H9 (cell line): ENCODE results near the gene CD19. TPM values are rescaled to one million over a fixed set of nuclear protein-coding genes. Genes with fewer than 3 reads are reported as not detected.

Source experiments
- DNase-seq: peaks from one replicate; pipeline ENCODE4 v3.0.0-alpha.2; 2017
- H2AFZ ChIP-seq: one replicate; pipeline ENCODE4 v1.6.1; 2013; ENCODE audit warnings: mild to moderate bottlenecking, low read length, control low read depth, moderate library complexity
- H2AK5ac ChIP-seq: 2 replicates; pipeline ENCODE4 v1.6.1; 2013; ENCODE audit warnings: low read length, control low read depth, mixed read lengths; ENCODE audit not compliant: insufficient read length
- H2BK120ac ChIP-seq: one replicate; pipeline ENCODE4 v1.6.1; 2013; ENCODE audit warnings: low read depth, mild to moderate bottlenecking, low read length, control low read depth, inconsistent platforms; ENCODE audit not compliant: poor library complexity, severe bottlenecking
- H2BK12ac ChIP-seq: 2 replicates; pipeline ENCODE4 v1.6.1; 2013; ENCODE audit warnings: low read length, control low read depth, mixed read lengths, low read depth; ENCODE audit not compliant: insufficient read length
- H2BK15ac ChIP-seq: 2 replicates; pipeline ENCODE4 v1.6.1; 2013; ENCODE audit warnings: low read depth, low read length, control low read depth
- H2BK20ac ChIP-seq: one replicate; pipeline ENCODE4 v1.6.1; 2013; ENCODE audit warnings: low read depth, mild to moderate bottlenecking, low read length, control low read depth, inconsistent platforms; ENCODE audit not compliant: poor library complexity, severe bottlenecking
- H2BK5ac ChIP-seq: 2 replicates; pipeline ENCODE4 v1.6.1; 2013; ENCODE audit warnings: low read length, control low read depth, mixed read lengths; ENCODE audit not compliant: insufficient read length
- H3K14ac ChIP-seq: 2 replicates; pipeline ENCODE4 v1.6.1; 2013; ENCODE audit warnings: low read length, control low read depth; ENCODE audit not compliant: insufficient read depth
- H3K18ac ChIP-seq: 2 replicates; pipeline ENCODE4 v1.6.1; 2013; ENCODE audit warnings: low read depth, mild to moderate bottlenecking, mixed read lengths, low read length, control low read depth; ENCODE audit not compliant: insufficient read length
- H3K23ac ChIP-seq: 2 replicates; pipeline ENCODE4 v1.6.1; 2013; ENCODE audit warnings: low read length, control low read depth, mixed read lengths, low read depth; ENCODE audit not compliant: insufficient read length
- H3K23me2 ChIP-seq: 2 replicates; pipeline ENCODE4 v1.6.1; 2013; ENCODE audit warnings: low read depth, mild to moderate bottlenecking, mixed read lengths, low read length, control low read depth; ENCODE audit not compliant: insufficient read length, poor library complexity, severe bottlenecking
- H3K27ac ChIP-seq: 2 replicates; pipeline ENCODE4 v1.5.1; 2013; ENCODE audit warnings: low read length, control low read depth, mixed read lengths, low read depth; ENCODE audit not compliant: insufficient read length
- H3K27me3 ChIP-seq: 2 replicates; pipeline ENCODE4 v1.6.1; 2013; ENCODE audit warnings: low read length, control low read depth, inconsistent platforms; ENCODE audit not compliant: insufficient read depth
- H3K4ac ChIP-seq: 2 replicates; pipeline ENCODE4 v1.6.1; 2013; ENCODE audit warnings: low read depth, mild to moderate bottlenecking, control low read depth, inconsistent platforms, low read length, moderate library complexity
- H3K4me1 ChIP-seq: 2 replicates; pipeline ENCODE4 v1.6.1; 2013; ENCODE audit warnings: low read length, control low read depth, inconsistent platforms; ENCODE audit not compliant: insufficient read depth
- H3K4me2 ChIP-seq: 2 replicates; pipeline ENCODE4 v1.6.1; 2013; ENCODE audit warnings: low read length, control low read depth, mixed read lengths; ENCODE audit not compliant: insufficient read length, insufficient read depth
- H3K56ac ChIP-seq: 2 replicates; pipeline ENCODE4 v1.6.1; 2013; ENCODE audit warnings: low read depth, mild to moderate bottlenecking, mixed read lengths, low read length, control low read depth; ENCODE audit not compliant: insufficient read length
- H3K79me1 ChIP-seq: 2 replicates; pipeline ENCODE4 v1.6.1; 2013; ENCODE audit warnings: low read depth, mild to moderate bottlenecking, moderate library complexity, low read length, control low read depth, inconsistent platforms; ENCODE audit not compliant: insufficient read depth, poor library complexity, severe bottlenecking
- H3K79me2 ChIP-seq: 2 replicates; pipeline ENCODE4 v1.6.1; 2013; ENCODE audit warnings: low read length, control low read depth, inconsistent platforms; ENCODE audit not compliant: insufficient read depth
- H3K9ac ChIP-seq: 2 replicates; pipeline ENCODE4 v1.6.1; 2013; ENCODE audit warnings: low read length, control low read depth, mixed read lengths; ENCODE audit not compliant: insufficient read length; ENCODE audit errors: extremely low read depth
- H3K9me3 ChIP-seq: one replicate; pipeline ENCODE4 v1.6.1; 2013; ENCODE audit warnings: low read depth, low read length, inconsistent platforms; ENCODE audit not compliant: control insufficient read depth
- H3T11ph ChIP-seq: one replicate; pipeline ENCODE4 v1.6.1; 2013; ENCODE audit warnings: mild to moderate bottlenecking, low read length, control low read depth, inconsistent platforms
- H4K20me1 ChIP-seq: one replicate; pipeline ENCODE4 v1.6.1; 2013; ENCODE audit not compliant: control insufficient read depth, insufficient read length, insufficient read depth
- H4K5ac ChIP-seq: 2 replicates; pipeline ENCODE4 v1.6.1; 2013; ENCODE audit warnings: low read depth, mild to moderate bottlenecking, mixed read lengths, low read length, control low read depth; ENCODE audit not compliant: insufficient read length
- H4K8ac ChIP-seq: replicated peaks from 2 replicates; pipeline ENCODE4 v1.6.1; 2013; ENCODE audit warnings: low read length, control low read depth, mixed read lengths, low read depth; ENCODE audit not compliant: insufficient read length
- H4K91ac ChIP-seq: 2 replicates; pipeline ENCODE4 v1.6.1; 2013; ENCODE audit warnings: low read depth, mild to moderate bottlenecking, moderate library complexity, mixed read lengths, low read length, control low read depth; ENCODE audit not compliant: insufficient read length
- H3K27ac Mint-ChIP-seq, 3 experiments: 2 replicates in 2 of 3; 3 replicates in 1 of 3; pipeline ENCODE4 v1.8.0; 2020 to 2021; ENCODE audit warnings: mixed read lengths in 3 of 3, mild to moderate bottlenecking in 1 of 3, moderate library complexity in 1 of 3
- H3K27me3 Mint-ChIP-seq: 2 replicates; pipeline ENCODE4 v1.8.0; 2021; ENCODE audit warnings: low read depth, mild to moderate bottlenecking, moderate library complexity, mixed read lengths
- H3K36me3 Mint-ChIP-seq, 3 experiments: 2 replicates in 2 of 3; 3 replicates in 1 of 3; pipeline ENCODE4 v1.8.0; 2020 to 2021; ENCODE audit warnings: low read depth in 3 of 3, mixed read lengths in 3 of 3; ENCODE audit not compliant: insufficient read depth in 1 of 3
- H3K4me1 Mint-ChIP-seq, 2 experiments: 2 replicates each; pipeline ENCODE4 v1.8.0; 2020; ENCODE audit warnings: mixed read lengths in 2 of 2
- H3K4me3 Mint-ChIP-seq, 2 experiments: 2 replicates in 1 of 2; 3 replicates in 1 of 2; pipeline ENCODE4 v1.8.0; 2020 to 2021; ENCODE audit warnings: mild to moderate bottlenecking in 2 of 2, mixed read lengths in 2 of 2, moderate library complexity in 1 of 2
- H3K9me3 Mint-ChIP-seq, 2 experiments: 2 replicates in 1 of 2; 3 replicates in 1 of 2; pipeline ENCODE4 v1.8.0; 2020; ENCODE audit warnings: mild to moderate bottlenecking in 2 of 2, mixed read lengths in 2 of 2, moderate library complexity in 1 of 2
- CTCF ChIP-seq: fragments of 200-600 bp; sonication (generic); conservative IDR thresholded peaks from 3 replicates; pipeline ENCODE4 v1.8.0; 2021; ENCODE audit warnings: antibody characterized with exemption, mild to moderate bottlenecking
- WGBS: extraction: QIAGEN DNeasy Blood & Tissue Kit; methylation state at CpG from one replicate; pipeline ENCODE4 v1.1.7; 2013; ENCODE audit warnings: missing lambda C conversion rate, low lambda C conversion rate, mixed read lengths; ENCODE audit not compliant: insufficient read length; ENCODE audit errors: extremely low coverage; 5-methylcytosine and 5-hydroxymethylcytosine counted together
- total RNA-seq: library from RNA; stranded (reverse); gene quantifications from 2 replicates; pipeline ENCODE4 v1.2.1, GENCODE V29; 2021

Gene CD19
- total RNA-seq, 1 experiment from 2014 or later: 0.50 TPM

- H3K27me3 ChIP-seq: no peaks in the 10 kb centered on the region
- no peaks in the 10 kb centered on the region for H3K79me2 ChIP-seq
- no peak overlapping the region for H2AFZ ChIP-seq
- H3K79me1 ChIP-seq: no peaks in the 10 kb centered on the region
- no peak overlapping the region for H2BK20ac ChIP-seq
- H4K91ac ChIP-seq: no peak overlapping the region
- H2BK12ac ChIP-seq: no peak overlapping the region
- no peaks in the 10 kb centered on the region for H4K20me1 ChIP-seq
- no peaks in the 10 kb centered on the region for H3K9me3 Mint-ChIP-seq
- no peak overlapping the region for H4K8ac ChIP-seq
- no peak for DNase-seq
- 0 out of 2 replicates have a peak overlapping the region, but pooled peaks have one; percentile 1 for H3K14ac ChIP-seq
- no peaks in the 10 kb centered on the region for H3K9me3 ChIP-seq
- H2BK15ac ChIP-seq: no peak overlapping the region
- no peak overlapping the region for H3K56ac ChIP-seq
- peak overlapping the region; percentile 61 for H3K9ac ChIP-seq
- WGBS: no CpG with 5 or more reads among the region's 15 CpGs
- peak overlapping the region; percentile 97 to 98 (median 97) for H3K27ac Mint-ChIP-seq
- H3K27me3 Mint-ChIP-seq: no peaks in the 10 kb centered on the region
- peaks cover 11 to 15% of the 10 kb centered on the region in 2 experiments for H3K4me1 Mint-ChIP-seq
- peaks cover 12% of the 10 kb centered on the region for H3K23me2 ChIP-seq
- no peak overlapping the region for H3K27ac ChIP-seq
- no peak overlapping the region for H3K4ac ChIP-seq
- H2BK5ac ChIP-seq: no peak overlapping the region
- peaks cover 0 to 10% (median 10%) of the 10 kb centered on the region in 3 experiments; a peak in 6 of 7 replicates for H3K36me3 Mint-ChIP-seq
- H3K4me3 Mint-ChIP-seq: peak overlapping the region; percentile 91 to 96
- no peak overlapping the region for H4K5ac ChIP-seq
- no peak overlapping the region for H2BK120ac ChIP-seq
- H3K4me1 ChIP-seq: no peaks in the 10 kb centered on the region
- no peak overlapping the region for H3K18ac ChIP-seq
- H3T11ph ChIP-seq: no peak overlapping the region
- H3K23ac ChIP-seq: no peak overlapping the region
- TF ChIP-seq CTCF: peak; percentile 62
- peak overlapping the region; percentile 90 for H3K4me2 ChIP-seq
- no peak overlapping the region for H2AK5ac ChIP-seq
These were observed 7.4 kb upstream of the CD19 start for GRCh38 chr16:28924399-28924761.
